ENCODE data around the gene CYP4F3.
"Not testable (repeated sequence)": the region's sequence is repeated elsewhere in the genome, so short reads cannot be mapped to it uniquely, and the experiment has no call there.

The CYP4F3 gene

DNA sequence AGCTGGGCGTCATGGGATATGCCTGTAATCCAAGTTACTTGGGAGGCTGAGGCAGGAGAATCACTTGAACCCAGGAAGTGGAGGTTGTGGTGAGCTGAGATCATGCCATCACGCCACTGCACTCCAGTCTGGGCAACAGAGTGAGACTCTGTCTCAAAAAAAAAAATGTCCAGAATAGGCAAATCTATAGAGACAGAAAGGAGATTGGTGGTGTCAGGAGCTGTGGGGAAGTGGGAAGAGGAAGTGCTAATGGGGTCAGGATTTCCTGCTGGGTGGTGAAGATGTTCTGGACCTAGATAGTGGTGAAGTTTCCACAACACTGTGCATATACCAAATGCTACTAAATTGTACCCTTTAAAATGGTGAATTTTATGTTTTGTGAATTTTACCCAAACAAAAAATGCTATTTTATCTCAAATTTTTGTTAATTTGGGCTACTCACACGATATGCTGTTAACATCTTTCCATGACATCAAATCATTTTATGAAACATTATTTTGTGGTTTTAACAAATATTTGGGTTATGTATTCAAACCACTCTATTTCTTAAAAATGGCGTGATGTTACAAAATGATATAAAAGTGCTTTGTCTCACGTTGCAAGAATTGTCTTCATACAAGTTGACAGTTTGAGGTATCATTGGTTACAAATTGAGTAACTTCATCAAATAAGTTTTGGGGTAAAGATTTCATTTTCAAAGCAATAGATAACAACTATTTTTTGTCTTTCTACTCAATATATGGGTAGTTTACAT lies 7.4 kb upstream of the CYP4F3 start:
- no peak for FAIRE-seq

DNA sequence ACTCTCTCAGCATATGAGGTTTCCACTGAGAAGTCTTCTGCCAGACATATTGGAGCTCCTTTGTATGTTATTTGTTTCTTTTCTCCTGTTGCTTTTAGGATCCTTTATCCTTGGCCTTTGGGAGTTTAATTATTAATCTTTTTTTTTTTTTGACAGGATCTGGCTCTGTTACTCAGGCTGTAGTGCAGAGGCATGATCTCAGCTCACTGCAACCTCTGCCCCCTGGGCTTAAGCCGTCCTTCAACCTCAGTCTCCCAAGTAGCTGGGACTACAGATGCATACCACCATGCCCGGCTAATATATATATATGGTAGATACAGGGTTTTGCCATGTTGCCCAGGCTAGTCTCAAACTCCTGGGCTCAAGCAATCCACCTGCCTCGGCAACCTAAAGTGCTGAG lies 6.6 kb upstream of the CYP4F3 start:
- no peak for FAIRE-seq

DNA sequence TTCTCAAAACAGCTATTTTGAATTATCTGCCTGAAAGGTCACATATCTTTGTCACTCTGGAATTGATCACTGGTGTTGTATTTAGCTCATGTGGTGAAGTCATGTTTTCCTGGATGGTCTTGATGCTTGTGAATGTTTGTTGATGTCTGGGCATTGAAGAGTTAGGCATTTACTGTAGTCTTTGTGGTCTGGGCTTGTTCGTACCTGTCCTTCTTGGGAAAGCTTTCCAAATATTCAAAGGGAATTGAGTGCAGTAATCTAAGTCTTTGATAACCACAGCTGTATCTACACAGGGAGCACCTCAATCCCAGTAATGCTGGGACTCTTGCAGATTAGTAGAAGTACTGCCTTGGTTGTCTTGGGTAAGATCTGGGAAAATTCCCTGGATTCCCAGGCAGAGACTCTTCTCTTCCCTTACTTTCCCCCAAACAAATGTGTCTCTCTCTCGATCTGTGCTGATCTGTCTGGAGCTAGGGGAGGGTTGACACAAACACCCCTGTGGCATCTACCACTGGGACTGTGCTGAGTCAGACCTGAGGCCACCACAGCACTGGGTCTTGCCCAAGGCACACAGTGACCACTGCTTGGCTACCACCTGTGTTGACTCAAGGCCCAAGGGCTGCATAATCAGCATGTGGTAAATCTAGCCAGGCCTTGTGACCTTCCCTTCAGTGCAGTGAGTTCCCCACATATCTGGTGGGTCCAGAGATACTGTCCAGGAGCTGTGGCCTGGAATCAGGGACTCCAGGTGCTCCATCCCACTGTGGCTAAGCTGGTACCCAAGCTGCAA lies 5.5 kb upstream of the CYP4F3 start:
- FAIRE-seq, result no peak

DNA sequence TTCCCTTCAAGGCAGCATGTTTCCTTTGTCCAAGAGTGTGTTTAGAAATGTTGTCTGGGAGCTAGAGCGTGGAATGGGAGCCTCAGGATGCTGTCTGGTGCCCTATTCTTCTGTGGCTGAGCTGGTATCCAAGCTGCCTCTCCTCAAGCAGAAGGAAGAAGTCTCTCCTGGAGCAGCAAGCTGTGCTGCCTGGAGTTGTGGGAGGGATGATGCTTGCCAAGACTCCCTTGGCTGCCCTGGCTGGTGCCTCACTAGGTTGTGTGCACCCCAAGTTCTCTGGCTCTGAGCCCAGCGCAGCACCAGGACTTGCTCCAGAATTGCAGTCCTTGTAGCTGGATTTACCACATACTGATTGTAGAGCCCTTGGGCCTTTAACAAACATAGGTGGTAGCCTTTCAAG lies 4.7 kb upstream of the CYP4F3 start:
- FAIRE-seq, result no peak

DNA sequence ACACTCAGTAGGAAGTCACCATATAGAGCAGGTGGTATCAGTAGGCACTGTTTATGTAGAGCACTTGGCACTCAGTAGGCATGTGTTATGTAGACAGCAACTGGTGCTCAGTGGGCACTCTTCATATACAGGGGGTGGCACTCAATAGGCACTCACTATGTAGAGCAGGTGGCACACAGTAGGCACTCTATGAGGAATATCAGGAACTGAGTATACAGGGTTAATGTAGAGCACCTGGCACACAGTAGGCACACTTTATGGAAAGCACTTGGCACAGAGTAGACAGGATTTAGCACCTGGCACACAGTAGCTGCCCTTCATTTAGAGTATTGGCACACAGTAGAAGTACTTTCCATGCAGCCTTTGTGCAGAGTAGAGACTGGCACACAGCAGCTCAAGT lies 1.1 kb upstream of the CYP4F3 start:
- FAIRE-seq, result no peak

DNA sequence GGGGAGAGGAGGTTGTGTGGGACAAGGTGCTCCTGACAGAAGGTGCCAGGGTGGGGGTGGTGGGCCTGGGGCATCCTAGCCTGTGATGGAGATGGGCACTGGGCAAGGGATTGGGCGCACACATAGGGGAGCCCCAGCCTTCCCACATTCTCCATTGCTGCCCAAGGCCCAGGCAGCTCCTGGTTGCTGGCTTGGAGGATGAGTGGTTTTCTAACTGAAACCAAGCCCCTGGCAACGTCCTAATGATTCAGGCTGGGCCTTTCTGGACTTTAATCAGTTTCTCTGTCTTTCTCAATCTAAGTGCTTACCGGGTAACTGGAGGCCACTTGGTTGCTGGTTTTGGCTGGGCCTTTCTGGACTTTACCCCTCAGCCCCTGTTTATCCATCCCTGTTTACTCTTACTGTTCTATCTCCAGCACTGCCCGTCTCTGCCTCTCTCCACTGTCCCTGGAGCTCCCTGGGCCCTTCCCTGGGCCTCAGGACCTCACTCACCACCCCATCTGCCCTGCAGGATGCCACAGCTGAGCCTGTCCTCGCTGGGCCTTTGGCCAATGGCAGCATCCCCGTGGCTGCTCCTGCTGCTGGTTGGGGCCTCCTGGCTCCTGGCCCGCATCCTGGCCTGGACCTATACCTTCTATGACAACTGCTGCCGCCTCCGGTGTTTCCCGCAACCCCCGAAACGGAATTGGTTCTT lies 354 bp downstream of the CYP4F3 start:
- FAIRE-seq, result no peak

DNA sequence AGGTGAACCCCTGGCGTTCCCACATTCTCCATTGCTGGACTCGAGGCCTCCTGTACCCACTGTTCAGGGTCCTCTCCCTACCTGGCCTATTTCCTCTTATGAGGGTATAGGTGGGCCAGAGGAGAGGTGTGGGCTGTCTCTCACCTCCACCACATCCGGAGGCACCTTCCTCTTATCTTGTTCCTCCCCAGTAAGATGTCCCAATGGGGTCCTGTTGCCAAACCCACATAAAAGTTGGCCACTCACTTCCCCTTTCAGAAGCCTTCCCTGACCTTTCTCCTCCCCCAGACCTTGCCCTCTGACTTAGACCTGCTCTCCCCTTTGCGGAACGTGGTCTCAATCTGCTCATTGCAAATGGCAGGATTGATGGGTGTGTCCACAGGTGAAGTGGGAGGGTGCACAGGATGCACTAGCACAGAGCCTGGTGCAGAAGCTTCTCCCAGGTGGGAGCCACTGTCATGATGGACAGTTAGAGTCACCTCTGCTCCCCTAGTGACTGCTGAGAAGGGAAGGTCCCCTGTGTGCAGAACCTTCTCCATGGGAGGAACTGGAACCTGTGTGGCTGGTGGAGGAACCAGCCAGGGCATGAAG lies 1.3 kb downstream of the CYP4F3 start:
- no peak for FAIRE-seq

DNA sequence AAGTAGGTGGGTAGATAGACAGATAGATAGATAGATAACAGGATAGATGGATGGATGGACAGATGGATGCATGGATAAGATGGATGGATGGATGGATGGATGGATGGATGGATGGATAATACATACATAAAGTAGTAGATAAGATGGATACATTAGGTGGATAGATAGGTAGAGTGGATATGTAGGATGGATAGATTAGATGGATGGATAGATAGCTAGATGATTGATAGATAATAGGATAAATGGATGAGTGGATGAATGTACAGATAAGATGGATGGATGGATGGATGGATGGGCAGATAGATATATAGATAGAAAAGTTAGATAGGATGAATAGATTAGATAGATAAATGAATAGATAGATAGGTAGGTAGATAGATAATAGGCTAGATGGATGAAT lies 2.1 kb downstream of the CYP4F3 start:
- no peak for FAIRE-seq

DNA sequence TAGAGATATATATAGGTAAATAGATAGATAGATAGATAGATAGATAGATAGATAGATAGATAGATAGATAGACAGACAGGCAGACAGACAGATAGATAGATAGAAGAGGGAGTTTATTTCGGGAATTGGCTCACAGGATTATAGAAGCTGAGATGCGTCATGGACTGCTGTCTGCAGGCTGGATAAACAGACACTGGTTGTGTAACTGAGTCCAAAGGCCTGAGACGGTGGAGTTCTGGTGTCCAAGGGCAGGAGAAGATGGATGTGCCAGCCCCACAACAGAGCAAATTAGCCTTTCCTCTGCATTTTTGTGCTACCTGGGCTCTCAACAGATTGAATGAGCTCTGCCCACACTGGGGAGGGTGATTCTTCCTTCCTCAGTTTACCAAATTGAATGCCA lies 2.7 kb downstream of the CYP4F3 start:
- FAIRE-seq, result no peak

DNA sequence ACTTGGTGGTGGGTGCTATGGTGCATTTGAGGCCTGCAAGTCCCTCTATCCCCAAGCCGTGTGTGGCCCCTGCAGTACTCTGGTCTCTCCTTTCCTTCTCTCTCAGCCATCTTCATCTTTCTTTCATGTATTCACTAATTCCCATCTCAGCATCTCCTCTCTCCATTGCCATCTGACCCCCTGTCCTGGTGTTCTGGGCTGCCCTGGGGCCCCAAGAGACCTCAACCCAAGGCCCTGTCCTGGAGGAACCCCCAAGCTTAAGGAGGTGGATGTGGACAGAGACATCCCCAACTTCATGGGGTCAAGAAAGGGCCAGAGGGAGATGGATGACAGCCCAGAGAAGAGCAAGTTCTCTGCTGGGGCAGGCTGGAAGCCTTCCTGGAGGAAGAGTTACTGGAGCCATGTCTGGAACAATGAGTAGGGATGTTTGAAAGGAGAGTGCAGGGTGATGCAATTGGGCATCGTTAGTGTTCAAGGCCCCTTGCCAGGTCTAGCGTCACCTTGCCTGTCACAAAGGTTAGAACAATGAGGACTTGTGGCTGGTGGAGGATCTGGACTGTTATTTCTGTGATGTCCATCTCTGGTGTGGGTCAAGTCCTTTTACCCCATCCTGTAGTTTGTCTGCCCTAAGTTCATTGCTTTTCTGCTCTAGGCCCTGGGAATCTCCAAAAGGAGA lies 3.5 kb downstream of the CYP4F3 start:
- no peak for FAIRE-seq

DNA sequence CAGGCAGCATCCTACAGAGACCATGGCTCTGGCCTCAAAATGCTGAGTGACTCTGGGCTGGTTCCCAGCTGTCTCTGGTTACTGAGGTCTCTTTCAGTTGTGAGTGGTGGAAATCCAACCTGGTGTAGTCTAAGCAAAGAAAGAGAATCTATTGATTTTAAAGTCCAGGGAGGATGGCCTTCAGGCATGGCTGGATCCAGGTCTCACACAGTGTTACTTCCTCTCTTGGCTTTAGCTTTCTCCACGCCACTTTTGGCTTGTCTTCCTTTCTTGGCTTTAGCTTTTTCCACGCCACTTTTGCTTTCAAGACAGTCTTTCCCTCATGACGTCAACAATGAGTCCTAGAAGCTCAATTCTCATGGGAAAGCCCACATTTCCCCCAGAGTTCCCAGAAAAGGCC lies 4.1 kb downstream of the CYP4F3 start:
- no peak for FAIRE-seq

DNA sequence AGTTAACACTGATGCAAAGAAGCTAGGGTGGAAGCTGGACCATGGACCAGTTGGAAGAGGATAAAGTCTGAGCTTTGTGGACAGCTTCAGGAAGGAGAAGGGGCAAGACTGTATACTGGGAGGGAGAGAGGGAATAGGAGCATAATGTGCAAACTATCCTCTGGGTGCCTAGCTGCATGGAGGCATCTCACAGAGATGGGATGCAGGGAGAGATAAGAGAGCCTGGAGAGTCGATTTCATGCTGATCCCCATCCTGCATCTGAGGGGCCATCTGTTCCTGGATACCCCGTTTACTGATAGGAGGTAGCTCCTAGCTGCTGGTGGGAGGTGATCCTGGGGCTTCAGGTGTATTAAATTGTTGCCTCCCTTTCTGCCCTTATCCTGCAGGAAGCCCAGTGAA lies 8.8 kb downstream of the CYP4F3 start:
- no peak for FAIRE-seq

DNA sequence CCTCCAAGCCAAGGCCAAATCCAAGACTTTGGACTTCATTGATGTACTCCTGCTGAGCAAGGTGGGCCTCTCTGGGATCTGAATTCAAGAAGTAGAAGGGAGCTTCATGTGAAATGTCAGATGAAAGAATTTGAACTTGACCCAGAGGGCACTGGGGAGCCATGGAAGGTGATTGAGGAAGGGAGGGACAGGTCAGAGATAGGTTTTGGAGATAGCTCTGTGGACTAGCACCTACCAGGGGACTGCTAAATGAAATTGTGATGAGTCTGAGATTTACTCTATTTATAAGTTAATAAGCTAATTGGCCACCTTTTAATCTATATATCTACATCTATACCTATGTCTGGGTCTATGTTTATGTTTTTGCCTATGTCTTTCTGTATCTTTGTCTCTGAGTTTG lies 9.4 kb downstream of the CYP4F3 start:
- FAIRE-seq, result not testable (repeated sequence)

DNA sequence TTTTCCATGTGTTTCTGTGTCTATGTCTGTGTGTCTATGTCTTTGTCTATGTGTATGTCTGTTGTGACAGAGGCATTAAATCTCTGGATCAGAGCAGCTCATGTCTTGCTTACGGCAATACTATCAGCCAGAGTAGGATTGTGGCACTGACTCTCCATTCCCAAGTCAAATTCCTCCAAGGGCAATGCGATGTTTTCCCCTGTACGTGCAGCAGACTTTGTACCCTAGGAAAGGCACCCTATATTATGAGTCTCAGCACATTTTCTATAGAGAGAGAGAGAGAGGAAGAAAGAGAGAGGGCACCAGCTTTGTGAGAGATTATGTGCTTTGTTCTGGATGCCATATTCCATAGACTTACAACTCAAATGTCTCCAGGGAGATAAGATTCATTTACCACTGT lies 11.1 kb downstream of the CYP4F3 start:
- no peak for FAIRE-seq

DNA sequence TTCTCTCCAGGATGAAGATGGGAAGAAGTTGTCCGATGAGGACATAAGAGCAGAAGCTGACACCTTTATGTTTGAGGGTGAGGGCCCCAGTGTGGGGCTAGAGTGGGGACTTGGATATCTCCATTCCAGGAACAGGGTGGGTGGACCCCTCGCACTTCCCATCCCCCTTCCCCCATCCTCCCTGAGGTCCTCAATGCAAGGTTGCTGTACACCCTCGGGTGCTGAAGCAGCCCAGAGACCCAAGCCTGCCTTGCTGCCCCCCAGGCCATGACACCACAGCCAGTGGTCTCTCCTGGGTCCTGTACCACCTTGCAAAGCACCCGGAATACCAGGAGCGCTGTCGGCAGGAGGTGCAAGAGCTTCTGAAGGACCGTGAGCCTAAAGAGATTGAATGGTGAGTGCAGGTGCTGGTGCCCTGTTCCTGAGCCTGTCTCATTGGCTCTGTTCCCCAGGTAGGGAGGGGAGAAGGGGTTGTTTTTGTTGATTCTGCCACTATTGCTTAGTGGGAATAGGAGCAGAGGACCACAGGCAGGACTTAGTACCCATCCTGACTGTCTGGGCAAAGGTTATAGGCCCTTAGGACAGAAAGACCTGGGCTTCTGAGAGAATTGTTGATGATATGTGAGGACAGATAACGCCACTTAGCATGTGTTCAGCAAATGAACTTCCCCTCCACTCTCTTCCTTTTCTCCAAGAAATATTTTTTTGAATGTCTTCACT lies 12.0 kb downstream of the CYP4F3 start:
- FAIRE-seq, result no peak

DNA sequence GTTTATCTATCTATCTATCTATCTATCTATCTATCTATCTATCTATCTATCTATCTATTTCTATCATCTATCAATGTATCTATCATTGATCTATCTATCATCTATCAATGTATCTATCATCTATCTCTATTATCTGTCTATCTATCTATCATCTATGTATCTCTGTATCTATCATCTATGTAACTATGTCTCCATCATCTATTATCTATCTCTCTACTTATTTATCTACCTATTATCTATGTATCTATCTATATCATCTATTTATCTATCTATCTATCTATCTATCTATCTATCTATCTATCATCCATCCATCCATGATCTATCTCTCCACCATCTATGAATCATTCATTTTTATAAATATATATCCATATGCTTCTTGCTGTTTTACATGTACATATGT lies 15.8 kb downstream of the CYP4F3 start:
- FAIRE-seq, result no peak

DNA sequence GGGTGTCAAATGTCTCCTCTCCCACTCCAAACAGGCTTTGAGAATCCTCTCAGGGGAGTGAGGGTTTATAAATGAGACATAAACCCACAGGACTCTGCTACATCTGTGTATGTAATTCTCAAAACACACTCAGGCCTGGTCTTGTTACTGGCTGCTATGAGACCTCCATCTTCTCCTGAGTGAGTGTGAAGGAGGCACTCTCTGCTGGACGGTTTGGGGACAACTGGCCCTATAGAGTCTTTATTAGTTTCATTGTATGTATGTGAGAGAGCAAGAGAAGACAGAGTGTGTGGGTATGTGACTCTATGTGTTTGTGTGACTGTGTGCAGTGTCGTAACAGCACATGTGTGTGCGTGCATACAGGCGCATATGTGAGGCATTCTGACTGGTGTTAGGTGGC lies 22.6 kb downstream of the CYP4F3 start:
- no peak for FAIRE-seq

DNA sequence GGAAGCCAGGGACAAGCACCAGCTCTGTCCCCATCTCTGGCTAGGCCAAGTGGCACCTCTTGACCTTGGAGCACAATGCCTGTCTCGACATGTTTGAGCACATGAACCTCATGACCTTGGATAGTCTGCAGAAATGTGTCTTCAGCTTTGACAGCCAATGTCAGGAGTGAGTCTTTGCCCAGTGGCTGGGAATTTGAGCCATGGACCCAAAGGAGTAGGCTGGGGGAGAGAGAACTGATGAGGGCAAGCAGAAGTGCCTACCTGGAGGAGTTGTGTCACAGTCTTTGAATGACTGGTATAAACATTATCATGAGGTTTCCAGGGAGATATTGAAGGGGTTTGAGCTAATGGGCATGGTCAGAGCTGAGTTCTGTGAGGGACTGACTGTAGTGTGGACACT lies 25.5 kb downstream of the CYP4F3 start:
- FAIRE-seq, result no peak

DNA sequence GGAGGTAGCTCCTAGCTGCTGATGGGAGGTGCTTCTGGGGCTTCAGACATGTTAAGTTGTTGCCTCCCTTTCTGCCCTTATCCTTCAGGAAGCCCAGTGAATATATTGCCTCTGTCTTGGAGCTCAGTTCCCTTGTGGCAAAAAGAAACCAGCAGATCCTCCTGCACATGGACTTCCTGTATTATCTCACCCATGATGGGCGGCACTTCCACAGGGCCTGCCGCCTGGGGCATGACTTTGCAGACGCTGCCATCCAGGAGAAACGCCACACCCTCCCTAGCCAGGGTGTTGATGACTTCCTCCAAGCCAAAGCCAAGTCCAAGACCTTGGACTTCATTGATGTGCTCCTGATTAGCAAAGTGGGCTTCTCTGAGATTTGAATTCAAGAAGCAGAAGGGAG lies 26.2 kb downstream of the CYP4F3 start:
- no peak for FAIRE-seq

DNA sequence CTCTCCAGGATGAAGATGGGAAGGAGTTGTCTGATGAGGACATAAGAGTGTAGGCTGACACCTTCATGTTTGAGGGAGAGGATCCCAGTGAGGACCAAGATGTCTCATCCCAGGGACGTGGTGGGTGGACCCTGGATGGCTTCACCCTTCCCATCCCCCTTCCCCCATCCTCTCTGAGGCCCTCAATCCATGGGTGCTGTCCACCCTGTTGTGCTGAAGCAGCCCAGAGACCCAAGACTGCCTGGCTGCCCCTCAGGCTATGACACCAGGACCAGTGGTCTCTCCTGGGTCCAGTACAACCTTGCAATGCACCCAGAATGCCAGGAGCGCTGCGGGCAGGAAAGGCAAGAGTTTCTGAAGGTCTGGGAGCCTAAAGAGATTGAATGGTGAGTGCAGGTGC lies 28.7 kb downstream of the CYP4F3 start:
- no peak for FAIRE-seq

DNA sequence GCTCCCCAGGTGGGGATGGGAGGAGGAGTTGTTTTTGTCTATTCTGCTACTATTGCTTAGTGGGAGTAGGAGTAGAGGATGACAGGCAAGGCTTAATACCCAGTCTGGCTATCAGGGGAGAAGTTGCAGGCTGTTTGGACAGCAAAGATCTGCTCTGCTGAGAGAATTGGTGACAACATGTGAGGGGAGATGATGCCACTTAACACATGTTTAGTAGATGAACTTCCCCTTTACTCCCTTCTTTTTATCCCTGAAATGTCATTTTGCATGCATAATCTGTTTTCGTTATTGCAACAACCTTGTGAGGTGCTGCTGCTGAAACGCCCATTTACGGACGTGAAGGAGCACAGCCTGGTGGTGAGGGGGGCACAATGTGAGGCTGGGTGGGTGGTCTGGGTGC lies 29.2 kb downstream of the CYP4F3 start:
- FAIRE-seq, result no peak

DNA sequence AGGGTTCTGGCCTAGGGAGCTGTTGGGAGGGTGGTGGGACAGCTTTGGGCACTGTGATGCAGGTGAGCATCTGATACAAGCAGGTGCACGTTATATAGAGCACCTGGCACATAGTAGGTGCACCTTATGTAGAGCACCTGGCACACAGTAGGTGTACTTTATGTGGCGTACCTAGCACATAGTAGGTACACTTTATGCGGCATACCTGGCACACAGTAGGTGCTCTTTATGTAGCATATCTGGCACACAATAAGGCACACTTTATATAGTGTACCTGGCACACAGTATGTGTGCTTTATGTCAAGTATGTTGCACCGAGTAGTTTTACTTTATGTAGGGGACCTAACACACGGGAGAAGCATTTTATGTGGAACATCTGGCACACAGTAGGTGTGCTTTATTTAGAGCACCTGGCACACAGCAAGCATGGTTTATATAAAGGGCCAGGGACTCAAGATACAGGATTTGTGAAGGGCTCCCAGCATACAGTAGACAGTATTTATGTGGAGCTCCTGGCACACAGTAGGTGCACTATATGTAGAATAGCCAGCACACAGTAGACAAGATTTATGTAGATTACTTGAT lies 30.6 kb downstream of the CYP4F3 start:
- FAIRE-seq, result no peak
